PC-3 (cell line): Measurements from ENCODE around the gene RFLNA. TPM values are rescaled to one million over a fixed set of nuclear protein-coding genes. Genes with fewer than 3 reads are reported as not detected.

ENCODE experiments used
- ATAC-seq: fragments of 200-7000 bp; cut with Tn5 transposase; 2 replicates; pipeline ENCODE4 v1.9.1; 2020; ENCODE audit warnings: mild to moderate bottlenecking, moderate library complexity
- BruUV-seq: library from RNA; stranded (reverse); fragments of 400-500 nt; replicated peaks from 2 replicates; lab custom pipeline; 2021; lab: Mats Ljungman, UMichigan
- CTCF ChIA-PET: fragments of 300-600 bp; sonication (Branson Sonifier 250); formaldehyde crosslinking; loops from one replicate; lab custom pipeline; 2022; ENCODE audit warnings: antibody characterized with exemption; lab: Charles Lee
- POLR2A ChIA-PET: fragments of 300-600 bp; sonication (Branson Sonifier 250); formaldehyde crosslinking; loops from one replicate; lab custom pipeline; 2022; ENCODE audit warnings: antibody characterized with exemption; ENCODE audit not compliant: unreplicated experiment; lab: Charles Lee
- DNase-seq: peaks from one replicate; pipeline ENCODE4 v3.0.0-alpha.2; 2015
- H2AFZ ChIP-seq: fragments of 300-600 bp; sonication (generic); 2 replicates; pipeline ENCODE4 v1.6.0; 2016; ENCODE audit warnings: antibody characterized with exemption, low read length
- H3F3A ChIP-seq: fragments of 300-600 bp; sonication (generic); one replicate; pipeline ENCODE4 v1.6.0; 2017; ENCODE audit warnings: antibody characterized with exemption, low read length, control low read depth, mild to moderate bottlenecking; ENCODE audit not compliant: unreplicated experiment
- H3K27ac ChIP-seq: fragments of 300-600 bp; sonication (generic); 2 replicates; pipeline ENCODE4 v1.5.1; 2016; ENCODE audit warnings: mild to moderate bottlenecking, low read length
- H3K27me3 ChIP-seq: fragments of 300-600 bp; sonication (generic); 2 replicates; pipeline ENCODE4 v1.6.1; 2016; ENCODE audit warnings: low read length, mixed read lengths
- H3K36me3 ChIP-seq: fragments of 300-600 bp; sonication (generic); 2 replicates; pipeline ENCODE4 v1.6.1; 2016; ENCODE audit warnings: low read depth, mixed run types, low read length, mixed read lengths
- H3K4me1 ChIP-seq: fragments of 300-600 bp; sonication (generic); 2 replicates; pipeline ENCODE4 v1.5.1; 2016; ENCODE audit warnings: low read length; ENCODE audit not compliant: insufficient read depth
- H3K4me2 ChIP-seq: fragments of 300-600 bp; sonication (generic); 2 replicates; pipeline ENCODE4 v1.6.0; 2016; ENCODE audit warnings: low read length
- H3K4me3 ChIP-seq: fragments of 300-600 bp; sonication (generic); 2 replicates; pipeline ENCODE4 v1.5.1; 2016; ENCODE audit warnings: mild to moderate bottlenecking, low read length, mixed read lengths
- H3K79me2 ChIP-seq: fragments of 300-600 bp; sonication (generic); 2 replicates; pipeline ENCODE4 v1.6.1; 2017; ENCODE audit warnings: low read length, mixed read lengths
- H3K9ac ChIP-seq: fragments of 300-600 bp; sonication (generic); 2 replicates; pipeline ENCODE4 v1.6.0; 2016; ENCODE audit warnings: mild to moderate bottlenecking, low read length
- H3K9me2 ChIP-seq: fragments of 300-600 bp; sonication (generic); replicated peaks from 2 replicates; pipeline ENCODE4 v1.6.1; 2016; ENCODE audit warnings: mixed run types, low read length, mixed read lengths
- H3K9me3 ChIP-seq: fragments of 300-600 bp; sonication (generic); 2 replicates; pipeline ENCODE4 v1.6.1; 2016; ENCODE audit warnings: low read length, mixed read lengths
- H4K20me1 ChIP-seq: fragments of 300-600 bp; sonication (generic); 2 replicates; pipeline ENCODE4 v1.6.1; 2016; ENCODE audit warnings: low read length, mixed read lengths
- CTCF ChIP-seq: fragments of 300-600 bp; sonication (generic); conservative IDR thresholded peaks from 2 replicates; pipeline ENCODE4 v1.5.1; 2017; ENCODE audit warnings: antibody characterized with exemption, low read depth, mild to moderate bottlenecking, low read length
- EZH2 ChIP-seq: fragments of 300-600 bp; sonication (generic); IDR thresholded peaks from one replicate; pipeline ENCODE4 v1.6.1; 2017; ENCODE audit warnings: antibody characterized with exemption, mild to moderate bottlenecking, low read length; ENCODE audit not compliant: unreplicated experiment
- EZH2phosphoT487 ChIP-seq: fragments of 300-600 bp; sonication (generic); IDR thresholded peaks from 2 replicates; pipeline ENCODE4 v1.6.1; 2018; ENCODE audit warnings: mild to moderate bottlenecking, antibody characterized with exemption, low read length, borderline replicate concordance
- intact Hi-C: fragments of 100-400 bp; cut with micrococcal nuclease; formaldehyde crosslinking; loops from 2 replicates; pipeline ENCODE4 v1.9.0; 2023
- total RNA-seq: library from RNA; depleted of rRNA; stranded (reverse); fragments of >200 nt; gene quantifications from 2 replicates; pipeline ENCODE4 v1.2.3, GENCODE V29; 2014

RFLNA gene
- total RNA-seq, 1 experiment from 2014 or later = not detected

GRCh38 chr12:124306686-124307555, 12.0 kb downstream of the RFLNA start:
- DNase-seq (no peak), ATAC-seq (no peak)
- no peaks in the 10 kb centered on the region for H3K9me3 ChIP-seq
- no peak overlapping the region for H3K27ac ChIP-seq
- POLR2A ChIA-PET = no interaction called here
- H3F3A ChIP-seq = no peaks in the 10 kb centered on the region
- no peak for TF ChIP-seq EZH2
- TF ChIP-seq CTCF = no peak
- TF ChIP-seq EZH2phosphoT487 = no peak
- H3K4me1 ChIP-seq = no peaks in the 10 kb centered on the region
- H3K79me2 ChIP-seq = no peaks in the 10 kb centered on the region
- BruUV-seq = no TSS peak
- H3K36me3 ChIP-seq = no peaks in the 10 kb centered on the region
- H3K9me2 ChIP-seq = no peaks in the 10 kb centered on the region
- H4K20me1 ChIP-seq = no peaks in the 10 kb centered on the region
- H3K9ac ChIP-seq = no peak overlapping the region
- no peak overlapping the region for H3K4me2 ChIP-seq
- CTCF ChIA-PET = no interaction called here
- intact Hi-C loops = no loop called here
- no peak overlapping the region for H3K4me3 ChIP-seq
- H3K27me3 ChIP-seq = peaks cover 20% of the 10 kb centered on the region
- no peak overlapping the region for H2AFZ ChIP-seq

- H3K4me3 ChIP-seq = no peak overlapping the region
- POLR2A ChIA-PET = no interaction called here
- intact Hi-C loops = no loop called here
- no peaks in the 10 kb centered on the region for H3K79me2 ChIP-seq
- no TSS peak for BruUV-seq
- H3K36me3 ChIP-seq = no peaks in the 10 kb centered on the region
- H3K4me1 ChIP-seq = no peaks in the 10 kb centered on the region
- H3F3A ChIP-seq = no peaks in the 10 kb centered on the region
- H3K9me3 ChIP-seq = no peaks in the 10 kb centered on the region
- ATAC-seq = no peak
- TF ChIP-seq EZH2 (no peak), CTCF (no peak), EZH2phosphoT487 (no peak)
- no peak overlapping the region for H2AFZ ChIP-seq
- no peaks in the 10 kb centered on the region for H3K9me2 ChIP-seq
- H4K20me1 ChIP-seq = no peaks in the 10 kb centered on the region
- no peak overlapping the region for H3K9ac ChIP-seq
- DNase-seq = no peak
- H3K4me2 ChIP-seq = no peak overlapping the region
- CTCF ChIA-PET = no interaction called here
- H3K27me3 ChIP-seq = peaks cover 20% of the 10 kb centered on the region
- H3K27ac ChIP-seq = no peak overlapping the region
Measured at GRCh38 chr12:124307556-124307825, 12.6 kb downstream of the RFLNA start.

- Histone ChIP-seq H3K27ac (no peak overlapping the region), H3K9ac (no peak overlapping the region), H3K9me2 (no peaks in the 10 kb centered on the region), H3K4me3 (no peak overlapping the region), H3K9me3 (no peaks in the 10 kb centered on the region), H3K4me1 (no peaks in the 10 kb centered on the region), H3K79me2 (no peaks in the 10 kb centered on the region), H4K20me1 (no peaks in the 10 kb centered on the region), H2AFZ (no peak overlapping the region), H3F3A (no peaks in the 10 kb centered on the region), H3K4me2 (no peak overlapping the region), H3K27me3 (peaks cover 22% of the 10 kb centered on the region), H3K36me3 (no peaks in the 10 kb centered on the region)
- TF ChIP-seq EZH2 = no peak
- TF ChIP-seq CTCF = no peak
- TF ChIP-seq EZH2phosphoT487 = no peak
- ChIA-PET CTCF (no interaction called here), POLR2A (no interaction called here)
- no TSS peak for BruUV-seq
- ATAC-seq = no peak
- intact Hi-C loops = no loop called here
- no peak for DNase-seq
Measured at GRCh38 chr12:124308741-124309140, 13.8 kb downstream of the RFLNA start.
